IPS-20b (cell line): ENCODE data around the gene NEURL4.
A peak's percentile ranks its signal among the peaks of the same experiment; 100 is the strongest.

Experiments
- H3K27ac ChIP-seq: one replicate; pipeline ENCODE4 v1.5.1; 2013; ENCODE audit warnings: low read length
- H3K27me3 ChIP-seq: 2 replicates; pipeline ENCODE4 v1.6.1; 2013; ENCODE audit warnings: mild to moderate bottlenecking, low read length, inconsistent platforms; ENCODE audit not compliant: insufficient read depth
- H3K36me3 ChIP-seq: 2 replicates; pipeline ENCODE4 v1.6.1; 2013; ENCODE audit warnings: low read depth, mild to moderate bottlenecking, inconsistent platforms, low read length, moderate library complexity; ENCODE audit not compliant: insufficient read depth
- H3K4me1 ChIP-seq: 2 replicates; pipeline ENCODE4 v1.6.1; 2013; ENCODE audit warnings: mild to moderate bottlenecking, control low read depth, inconsistent platforms, low read length, moderate library complexity; ENCODE audit not compliant: insufficient read depth
- H3K4me3 ChIP-seq: 2 replicates; pipeline ENCODE4 v1.5.1; 2013; ENCODE audit warnings: mild to moderate bottlenecking, low read length, inconsistent platforms
- H3K9ac ChIP-seq: 2 replicates; pipeline ENCODE4 v1.6.1; 2013; ENCODE audit warnings: low read depth, mild to moderate bottlenecking, inconsistent platforms, low read length, moderate library complexity
- H3K9me3 ChIP-seq: 2 replicates; pipeline ENCODE4 v1.6.1; 2013; ENCODE audit warnings: mild to moderate bottlenecking, low read depth, low read length, inconsistent platforms; ENCODE audit not compliant: insufficient read depth

The NEURL4 gene

DNA sequence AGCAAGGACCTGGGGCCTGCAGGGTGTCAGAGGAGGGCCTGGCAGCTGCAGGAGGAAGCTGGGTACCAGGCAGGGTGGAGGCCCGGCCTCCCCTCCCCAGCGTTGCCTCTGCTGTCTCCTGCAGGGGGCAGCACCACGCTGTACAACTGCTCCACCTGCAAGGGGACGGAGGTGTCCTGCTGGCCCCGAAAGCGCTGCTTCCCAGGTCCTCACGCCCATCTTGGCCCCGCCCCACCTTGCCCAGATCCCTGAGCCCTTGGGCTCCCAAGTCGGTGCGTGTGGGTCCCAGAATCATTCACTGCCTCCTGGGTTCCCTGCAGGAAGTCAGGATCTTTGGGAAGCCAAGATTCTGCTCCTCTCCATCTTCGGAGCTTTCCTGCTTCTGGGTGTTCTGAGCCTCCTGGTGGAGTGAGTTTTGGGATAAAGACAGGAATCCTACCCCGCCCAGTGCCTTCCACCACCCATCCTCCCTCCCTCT, 27.0 kb upstream of the NEURL4 start:
- Histone ChIP-seq H3K4me3 (peak overlapping the region; percentile 58; the same call in 1 of the 2 replicates), H3K36me3 (no peaks in the 10 kb centered on the region), H3K9me3 (no peaks in the 10 kb centered on the region), H3K4me1 (peaks cover 15% of the 10 kb centered on the region), H3K9ac (no peak overlapping the region), H3K27me3 (peaks cover 9% of the 10 kb centered on the region), H3K27ac (no peak overlapping the region)

GRCh38 chr17:7355573-7355972, 26.4 kb upstream of the NEURL4 start:
- peak overlapping the region; percentile 58; the same call in 1 of the 2 replicates for H3K4me3 ChIP-seq
- no peaks in the 10 kb centered on the region for H3K36me3 ChIP-seq
- peaks cover 15% of the 10 kb centered on the region for H3K4me1 ChIP-seq
- peaks cover 15% of the 10 kb centered on the region for H3K27me3 ChIP-seq
- no peaks in the 10 kb centered on the region for H3K9me3 ChIP-seq
- no peak overlapping the region for H3K9ac ChIP-seq
- no peak overlapping the region for H3K27ac ChIP-seq

- no peaks in the 10 kb centered on the region for H3K9me3 ChIP-seq
- no peak within 1 kb of the TSS for H3K27ac ChIP-seq
- no peak within 1 kb of the TSS for H3K9ac ChIP-seq
- peak within 1 kb of the TSS; percentile 58; the same call in 1 of the 2 replicates for H3K4me3 ChIP-seq
- peaks cover 17% of the 10 kb centered on the region for H3K27me3 ChIP-seq
- no peaks in the 10 kb centered on the region for H3K36me3 ChIP-seq
- peaks cover 15% of the 10 kb centered on the region for H3K4me1 ChIP-seq
These were observed 25.9 kb upstream of the NEURL4 start, which contains the start of gene TMEM95 for GRCh38 chr17:7355053-7355452. TSS of gene TMEM95 (plus strand) at chr17:7355156. CDS start at chr17:7355205, 49 bp downstream.

GRCh38 chr17:7354262-7354843, 25.2 kb upstream of the NEURL4 start:
- H3K9me3 ChIP-seq, result no peaks in the 10 kb centered on the region
- peaks cover 17% of the 10 kb centered on the region for H3K27me3 ChIP-seq
- no peaks in the 10 kb centered on the region for H3K36me3 ChIP-seq
- no peak overlapping the region for H3K9ac ChIP-seq
- peaks cover 21% of the 10 kb centered on the region for H3K4me1 ChIP-seq
- H3K27ac ChIP-seq, result no peak overlapping the region
- H3K4me3 ChIP-seq, result no peak overlapping the region

DNA sequence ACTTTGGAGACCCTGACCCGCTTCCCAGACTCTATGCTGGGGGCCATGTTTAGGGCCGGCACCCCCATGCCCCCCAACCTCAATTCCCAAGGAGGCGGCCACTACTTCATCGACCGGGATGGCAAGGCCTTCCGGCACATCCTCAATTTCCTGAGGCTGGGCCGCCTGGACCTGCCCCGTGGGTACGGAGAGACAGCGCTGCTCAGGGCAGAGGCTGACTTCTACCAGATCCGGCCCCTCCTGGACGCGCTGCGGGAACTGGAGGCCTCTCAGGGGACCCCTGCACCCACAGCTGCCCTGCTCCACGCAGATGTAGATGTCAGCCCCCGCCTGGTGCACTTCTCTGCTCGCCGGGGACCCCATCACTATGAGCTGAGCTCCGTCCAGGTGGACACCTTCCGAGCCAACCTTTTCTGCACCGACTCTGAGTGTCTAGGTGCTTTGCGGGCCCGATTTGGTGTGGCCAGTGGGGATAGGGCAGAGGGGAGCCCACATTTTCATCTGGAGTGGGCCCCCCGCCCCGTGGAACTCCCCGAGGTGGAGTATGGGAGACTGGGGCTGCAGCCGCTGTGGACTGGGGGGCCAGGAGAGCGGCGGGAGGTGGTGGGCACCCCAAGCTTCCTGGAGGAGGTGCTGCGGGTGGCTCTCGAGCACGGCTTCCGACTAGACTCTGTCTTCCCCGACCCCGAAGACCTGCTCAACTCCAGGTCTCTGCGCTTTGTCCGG, 23.9 kb upstream of the NEURL4 start:
- H3K4me1 ChIP-seq, result peaks cover 22% of the 10 kb centered on the region
- H3K36me3 ChIP-seq, result no peaks in the 10 kb centered on the region
- peaks cover 17% of the 10 kb centered on the region for H3K27me3 ChIP-seq
- no peak overlapping the region for H3K9ac ChIP-seq
- H3K27ac ChIP-seq, result no peak overlapping the region
- no peaks in the 10 kb centered on the region for H3K9me3 ChIP-seq
- peak overlapping the region; percentile 82; the same call in 1 of the 2 replicates for H3K4me3 ChIP-seq

- peak overlapping the region; percentile 82 for H3K4me3 ChIP-seq
- H3K4me1 ChIP-seq, result peaks cover 22% of the 10 kb centered on the region
- no peaks in the 10 kb centered on the region for H3K36me3 ChIP-seq
- H3K9me3 ChIP-seq, result no peaks in the 10 kb centered on the region
- peaks cover 17% of the 10 kb centered on the region for H3K27me3 ChIP-seq
- H3K9ac ChIP-seq, result peak overlapping the region; percentile 80
- H3K27ac ChIP-seq, result no peak overlapping the region
These were observed 23.4 kb upstream of the NEURL4 start for GRCh38 chr17:7352503-7352889.

- H3K27ac ChIP-seq, result no peak within 1 kb of the TSS
- H3K4me1 ChIP-seq, result peaks cover 22% of the 10 kb centered on the region
- peak within 1 kb of the TSS; percentile 80 for H3K9ac ChIP-seq
- peak within 1 kb of the TSS; percentile 82 for H3K4me3 ChIP-seq
- H3K9me3 ChIP-seq, result no peaks in the 10 kb centered on the region
- H3K36me3 ChIP-seq, result no peaks in the 10 kb centered on the region
- H3K27me3 ChIP-seq, result peaks cover 17% of the 10 kb centered on the region
These were observed 22.7 kb upstream of the NEURL4 start, which contains the start of gene KCTD11 for GRCh38 chr17:7351665-7352502. TSS of gene KCTD11 (plus strand) at chr17:7352162.

GRCh38 chr17:7348478-7349242, 19.5 kb upstream of the NEURL4 start:
- Histone ChIP-seq H3K4me1 (peaks cover 12% of the 10 kb centered on the region; the same call in 1 of the 2 replicates), H3K27ac (no peak overlapping the region)

GRCh38 chr17:7347630-7348477, 18.7 kb upstream of the NEURL4 start:
- H3K27ac ChIP-seq, result no peak overlapping the region
- H3K4me3 ChIP-seq, result no peak overlapping the region
- peaks cover 11% of the 10 kb centered on the region; the same call in 1 of the 2 replicates for H3K4me1 ChIP-seq
- H3K9ac ChIP-seq, result no peak overlapping the region
- H3K27me3 ChIP-seq, result peaks cover 14% of the 10 kb centered on the region
- H3K36me3 ChIP-seq, result no peaks in the 10 kb centered on the region
- H3K9me3 ChIP-seq, result no peaks in the 10 kb centered on the region

More at GRCh38 chr17:7348478-7349242, 19.5 kb upstream of the NEURL4 start:
- no peak overlapping the region for H3K4me3 ChIP-seq
- no peaks in the 10 kb centered on the region for H3K36me3 ChIP-seq
- H3K27me3 ChIP-seq, result peaks cover 17% of the 10 kb centered on the region
- H3K9ac ChIP-seq, result no peak overlapping the region
- H3K9me3 ChIP-seq, result no peaks in the 10 kb centered on the region

DNA sequence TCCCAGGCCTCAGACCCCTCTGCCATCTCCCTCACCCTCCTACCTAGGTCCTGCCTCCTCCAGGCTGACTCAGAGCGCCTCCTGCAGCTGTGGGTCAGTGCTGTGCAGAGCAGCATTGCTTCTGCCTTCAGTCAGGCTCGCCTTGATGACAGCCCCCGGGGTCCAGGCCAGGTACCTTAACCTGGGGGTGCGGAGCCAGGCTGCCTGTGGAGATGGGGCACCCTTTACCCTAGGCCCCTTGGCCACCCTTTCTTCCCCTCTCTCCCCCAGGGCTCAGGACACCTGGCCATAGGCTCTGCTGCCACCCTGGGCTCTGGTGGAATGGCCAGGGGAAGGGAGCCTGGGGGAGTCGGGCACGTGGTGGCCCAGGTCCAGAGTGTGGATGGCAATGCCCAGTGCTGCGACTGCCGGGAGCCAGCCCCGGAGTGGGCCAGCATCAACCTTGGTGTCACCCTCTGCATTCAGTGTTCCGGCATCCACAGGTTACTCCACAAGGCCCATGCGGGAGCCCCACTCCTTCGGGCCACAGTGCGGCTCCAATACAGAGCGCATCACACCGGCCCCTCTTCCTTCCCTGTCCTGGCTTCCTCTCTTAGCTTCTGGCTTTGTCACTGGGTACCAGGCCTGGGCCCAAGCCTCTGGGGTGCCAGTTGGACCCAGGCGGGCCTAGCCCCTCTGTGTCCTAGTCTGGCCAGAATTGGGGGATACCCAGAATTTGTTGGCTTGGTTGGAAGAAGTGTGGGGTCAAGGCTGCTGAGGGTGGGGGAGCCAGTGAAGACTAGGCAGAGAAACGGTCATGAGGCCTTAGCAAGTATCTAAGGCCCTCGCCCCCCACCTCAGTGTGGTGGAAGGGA, 17.9 kb upstream of the NEURL4 start:
- H3K4me3 ChIP-seq, result no peak overlapping the region
- no peaks in the 10 kb centered on the region for H3K36me3 ChIP-seq
- no peak overlapping the region for H3K27ac ChIP-seq
- no peaks in the 10 kb centered on the region for H3K9me3 ChIP-seq
- peaks cover 9% of the 10 kb centered on the region for H3K27me3 ChIP-seq
- H3K4me1 ChIP-seq, result peaks cover 7% of the 10 kb centered on the region; the same call in 1 of the 2 replicates
- H3K9ac ChIP-seq, result no peak overlapping the region
